ENCODE measurements around the gene DLL3.

The DLL3 gene

DNA sequence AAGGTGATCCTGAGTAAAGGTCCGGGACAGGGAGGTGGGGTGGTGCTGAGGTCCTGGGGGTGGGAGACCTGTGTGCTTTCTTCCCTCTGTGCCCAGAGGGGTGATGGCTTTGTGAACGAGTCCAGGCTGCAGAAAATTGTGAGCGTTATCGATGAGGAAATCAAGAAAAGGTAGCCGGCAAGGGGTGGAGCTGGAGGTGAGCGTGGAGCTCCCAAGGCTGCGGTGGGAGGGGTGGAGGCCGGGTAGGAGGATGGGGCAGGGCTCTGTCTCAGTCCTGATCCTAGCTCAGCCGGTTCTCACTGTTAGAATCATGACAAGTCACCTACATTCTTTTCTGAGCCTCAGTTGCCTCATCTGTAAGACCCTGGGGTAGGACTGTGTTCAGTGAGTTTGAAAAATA, 20.2 kb downstream of the DLL3 start:
- no peak for DNase-seq

DNA sequence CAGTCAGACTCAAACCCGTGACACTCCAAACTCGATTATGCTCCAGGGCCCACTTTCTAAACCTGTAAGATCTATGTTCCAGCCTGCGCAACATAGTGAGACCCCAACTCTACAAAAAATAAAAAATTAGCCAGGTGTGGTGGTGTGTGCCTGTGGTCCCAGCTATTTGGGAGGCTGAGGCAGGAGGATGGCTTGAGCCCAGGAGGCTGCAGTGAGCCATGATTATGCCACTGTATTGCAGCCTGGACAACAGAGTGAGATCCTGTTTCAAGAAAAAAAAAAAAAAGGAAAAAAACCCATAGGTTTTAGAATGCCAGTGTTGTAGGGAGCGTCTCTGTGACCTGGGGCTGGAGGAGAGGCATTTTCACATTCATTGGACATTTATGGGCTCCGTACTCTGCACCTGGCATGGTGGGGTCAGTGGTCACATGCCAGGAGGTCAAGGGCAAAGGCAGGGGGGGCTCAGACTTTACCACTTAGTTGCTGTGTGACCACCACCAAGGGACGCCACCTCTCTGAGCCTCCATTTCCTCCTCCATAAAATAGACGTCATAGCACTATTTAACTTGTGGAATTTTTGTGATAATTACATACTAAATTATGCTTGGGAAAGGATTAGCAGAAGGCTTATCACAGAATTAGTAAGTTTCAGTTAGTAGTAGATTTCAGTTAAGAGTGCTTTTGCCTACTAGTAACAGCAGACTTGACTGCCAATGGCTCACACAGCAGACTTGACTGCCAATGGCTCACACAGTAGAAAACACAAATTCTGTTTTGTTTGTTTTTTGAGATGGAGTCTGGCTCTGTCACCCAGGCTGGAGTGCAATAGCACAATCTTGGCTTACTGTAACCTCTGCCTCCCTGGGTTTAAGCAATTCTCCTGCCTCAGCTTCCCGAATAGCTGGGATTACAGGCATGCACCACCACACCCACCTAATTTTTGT, 22.1 kb downstream of the DLL3 start:
- DNase-seq: no peak

DNA sequence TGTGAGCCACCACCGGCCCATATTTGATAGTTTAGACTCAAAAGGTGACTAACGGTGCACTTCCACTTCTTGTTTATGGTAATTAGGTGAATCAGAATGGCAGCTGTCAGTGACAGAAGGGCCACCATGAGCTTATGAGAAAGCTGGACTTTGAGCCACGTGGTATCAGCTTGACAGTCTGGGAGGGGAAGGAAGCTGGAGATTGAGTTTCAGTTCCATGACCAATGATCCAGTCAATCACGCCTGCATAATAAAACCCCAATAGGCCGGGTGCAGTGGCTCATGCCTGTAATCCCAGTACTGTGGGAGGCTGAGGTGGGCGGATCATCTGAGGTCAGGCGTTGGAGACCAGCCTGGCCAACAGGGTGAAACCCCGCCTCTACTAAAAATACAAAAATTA, 25.7 kb downstream of the DLL3 start:
- no peak for DNase-seq

DNA sequence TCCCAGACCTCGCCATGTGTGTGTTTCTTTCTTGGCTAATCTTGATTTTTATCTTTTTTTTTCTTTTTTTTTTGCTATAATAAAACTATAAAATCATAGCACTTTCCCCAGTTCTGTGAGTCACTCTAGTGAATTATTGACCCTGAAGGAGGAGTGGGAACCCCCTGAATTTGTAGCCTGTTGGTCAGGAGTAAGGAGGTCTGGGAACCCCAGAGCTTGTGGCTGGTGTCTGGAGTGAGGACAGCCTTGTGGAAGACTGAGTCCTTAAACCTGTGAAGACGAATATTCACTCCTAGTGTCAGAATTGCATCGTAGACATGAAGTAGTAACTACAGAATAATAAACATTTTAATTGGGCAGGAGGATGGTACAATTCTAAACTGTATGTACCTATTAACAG, 26.5 kb downstream of the DLL3 start:
- no peak for DNase-seq

DNA sequence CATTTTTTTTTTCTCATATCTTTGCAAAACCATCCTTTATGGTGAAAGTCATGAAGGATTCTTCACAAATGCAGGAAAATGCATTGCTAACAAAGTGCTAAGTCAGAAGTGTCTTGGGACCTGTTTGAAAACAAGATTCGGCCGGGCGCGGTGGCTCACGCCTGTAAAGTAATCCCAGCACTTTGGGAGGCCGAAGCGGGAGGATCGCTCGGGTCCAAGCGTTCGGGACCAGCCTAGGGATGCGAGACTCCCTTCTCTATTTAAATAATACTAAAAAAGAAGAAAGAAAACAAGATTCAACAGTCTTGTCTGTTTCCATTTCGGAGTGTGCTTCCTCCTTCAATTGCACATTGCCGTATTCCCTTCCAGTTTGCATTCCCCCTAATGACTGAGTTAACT, 33.1 kb downstream of the DLL3 start:
- DNase-seq: no peak

DNA sequence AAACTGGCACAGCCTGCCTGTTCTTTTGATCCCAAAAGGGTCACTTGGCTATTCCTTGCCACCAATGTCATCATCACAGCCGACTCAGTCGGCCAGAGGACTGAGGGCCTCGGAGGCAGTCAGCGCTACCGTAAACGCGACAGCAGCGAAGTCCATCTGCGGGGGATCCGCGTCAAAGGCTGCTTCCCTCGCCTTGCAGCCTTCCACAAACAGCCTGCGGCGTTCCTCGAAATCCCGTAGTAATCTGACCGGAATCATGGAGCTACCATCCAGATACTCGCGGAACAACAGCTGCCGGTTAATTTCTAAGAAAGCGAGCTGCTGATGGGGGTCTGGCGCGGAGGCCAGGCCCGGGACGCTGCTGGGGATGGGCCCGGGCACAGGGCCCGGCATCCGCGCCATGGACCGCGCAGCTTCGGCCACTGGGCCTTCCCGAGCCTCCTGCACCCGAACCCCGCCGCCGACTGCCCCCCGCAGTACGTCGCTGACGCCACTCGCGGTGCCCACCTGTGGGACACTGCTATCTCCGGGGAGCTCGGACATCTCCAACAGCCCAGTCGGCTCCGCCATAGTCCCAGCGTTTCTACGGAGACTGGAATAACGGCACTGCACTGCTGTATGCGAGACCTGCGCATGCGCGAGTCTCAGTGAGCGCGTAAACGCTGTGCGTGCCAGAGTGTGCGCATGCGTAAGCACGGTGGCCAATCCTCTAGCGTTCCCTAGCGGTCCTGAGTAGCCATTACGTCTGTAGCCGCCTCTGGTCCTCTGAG, 33.7 kb downstream of the DLL3 start, which contains the start of gene EID2B:
Gene EID2B (minus strand): TSS at position 620 of the 770 bp plus-strand sequence. CDS start 50 bp downstream, at position 570.
- DNase-seq: peak; percentile 95

DNA sequence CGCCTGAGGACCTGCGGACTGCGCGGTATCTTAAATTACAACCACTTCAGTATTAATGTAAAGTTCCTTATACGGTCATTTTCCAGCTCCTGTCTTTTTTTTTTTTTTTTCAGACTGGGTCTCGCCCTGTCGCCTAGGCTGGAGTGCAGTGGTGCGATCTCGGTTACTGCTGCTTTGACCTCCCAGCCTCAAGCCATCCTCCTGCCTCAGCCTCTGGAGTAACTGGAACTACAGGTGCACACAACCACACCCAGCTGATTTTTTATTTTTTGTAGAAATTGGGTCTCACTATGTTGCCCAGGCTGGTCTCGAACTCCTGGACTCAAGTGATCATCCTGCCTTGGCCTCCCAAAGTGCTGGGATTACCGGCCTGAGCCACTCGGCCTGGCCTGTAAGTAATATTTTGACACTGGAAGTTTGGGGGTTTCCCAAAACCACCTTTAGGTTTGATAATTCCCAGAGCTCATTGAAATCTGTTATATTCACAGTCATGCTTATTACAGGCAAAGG, 34.3 kb downstream of the DLL3 start:
- DNase-seq: no peak

DNA sequence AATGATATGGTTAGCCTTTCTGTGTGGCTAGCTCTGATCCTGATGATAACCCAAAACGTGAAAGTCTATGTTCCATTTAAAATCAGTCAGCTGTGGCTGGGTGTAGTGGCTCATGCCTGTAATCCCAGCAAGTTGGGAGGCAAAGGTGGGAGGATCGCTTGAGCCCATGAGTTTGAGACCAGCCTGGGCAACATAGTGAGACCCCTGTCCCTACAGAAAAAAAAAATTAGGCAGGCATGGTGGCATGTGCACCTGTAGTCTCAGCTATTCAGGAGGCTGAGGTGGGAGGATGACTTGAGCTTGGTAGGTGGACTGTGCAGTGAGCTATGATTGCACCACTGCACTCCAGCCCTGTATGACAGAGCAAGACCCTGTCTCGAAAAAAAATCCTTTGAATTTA, 35.0 kb downstream of the DLL3 start:
- DNase-seq: no peak

DNA sequence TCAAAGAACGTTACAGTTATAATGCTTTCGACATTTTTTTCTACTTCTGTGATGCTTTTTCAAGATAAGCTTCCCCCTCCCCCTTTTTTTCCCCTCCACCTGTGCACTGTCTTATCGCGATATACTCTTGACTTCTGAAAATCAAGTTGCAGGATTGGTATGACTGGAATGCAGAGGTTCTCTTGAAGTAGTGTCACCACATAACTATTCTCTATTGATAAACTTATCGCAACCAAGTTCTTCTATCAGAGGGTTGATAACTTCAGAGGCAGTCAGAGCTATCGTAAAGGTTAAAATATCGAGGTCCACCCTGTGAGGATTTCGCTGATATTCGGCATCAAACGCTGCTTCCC, 40.4 kb downstream of the DLL3 start:
- DNase-seq: no peak

DNA sequence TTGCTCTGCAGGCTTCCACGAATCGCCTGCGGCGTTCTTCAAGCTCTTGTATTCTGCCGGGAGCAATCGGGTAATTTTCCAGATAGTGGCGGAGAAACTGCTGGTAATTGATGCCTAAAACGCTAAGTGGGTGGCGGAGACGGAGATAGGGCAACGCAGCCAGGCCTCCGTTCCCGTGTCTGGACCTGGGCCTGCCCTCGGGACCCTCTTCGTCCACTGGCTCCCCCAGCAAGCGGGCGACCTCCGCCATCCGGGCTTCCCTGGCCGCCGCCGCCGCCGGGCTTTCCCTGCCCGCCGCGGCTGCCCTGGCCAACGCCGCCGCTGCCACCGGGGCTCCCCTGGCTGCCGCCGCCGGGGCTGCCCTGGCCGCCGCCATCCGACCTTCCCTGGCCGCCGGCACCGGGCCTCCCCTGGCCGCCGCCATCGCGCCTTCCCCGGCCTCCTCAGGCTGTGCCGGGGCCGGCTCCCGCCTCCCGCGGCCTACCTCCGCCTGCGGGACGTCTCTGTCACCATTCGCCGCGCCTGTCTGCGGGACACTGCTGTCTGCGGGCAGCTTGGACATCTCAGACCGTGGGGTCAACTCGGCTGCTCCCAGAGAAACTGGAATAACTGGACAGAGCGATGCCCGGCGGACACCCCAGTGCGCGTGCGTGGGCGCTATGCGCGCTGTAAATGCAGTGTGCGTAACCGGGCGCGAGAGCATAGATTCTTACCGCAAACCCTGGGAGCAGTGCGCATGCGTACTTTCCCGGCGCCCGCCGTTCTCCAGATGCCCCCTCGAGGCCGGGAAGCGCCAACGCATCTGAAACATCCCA, 41.0 kb downstream of the DLL3 start, which contains the start of gene EID2:
Gene EID2 (minus strand): TSS at position 644 of the 815 bp plus-strand sequence. CDS start 82 bp downstream, at position 562.
- DNase-seq: peak; percentile 95

DNA sequence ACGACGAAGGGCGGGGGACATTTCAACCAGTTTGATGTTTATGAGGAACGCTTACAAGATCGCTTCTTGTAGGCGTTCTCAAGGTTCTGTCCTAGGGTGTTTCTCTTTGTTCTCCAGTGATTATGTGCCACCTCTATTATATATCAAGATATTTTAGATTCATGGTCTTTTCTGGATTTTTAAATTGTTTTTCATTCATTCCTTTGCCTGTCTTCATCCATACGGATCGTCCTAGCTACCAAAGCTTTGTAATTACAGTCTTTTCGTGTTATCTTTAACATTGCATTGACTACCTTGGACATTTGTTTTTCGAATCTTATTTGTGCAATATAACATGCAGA, 41.6 kb downstream of the DLL3 start:
- peak; percentile 38 for DNase-seq

DNA sequence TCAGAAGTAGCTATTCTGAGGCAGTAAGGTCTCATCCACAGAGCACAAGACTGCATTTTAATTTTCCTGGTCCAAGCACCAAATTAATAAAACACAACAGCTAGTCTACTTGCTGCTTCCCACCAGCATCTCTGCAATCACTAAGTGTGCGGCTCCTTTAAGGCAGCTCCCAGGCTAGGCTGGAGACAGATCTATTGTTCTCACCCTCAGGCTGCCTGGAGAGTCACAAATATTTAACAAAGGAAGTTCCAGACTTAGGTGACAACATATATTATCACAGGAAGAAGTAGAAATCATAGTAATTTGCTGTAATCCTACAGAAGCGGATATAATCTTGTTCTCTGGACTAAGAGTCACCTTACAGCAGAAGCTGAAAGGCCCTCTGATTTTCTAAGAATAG, 43.5 kb downstream of the DLL3 start:
- DNase-seq: no peak

DNA sequence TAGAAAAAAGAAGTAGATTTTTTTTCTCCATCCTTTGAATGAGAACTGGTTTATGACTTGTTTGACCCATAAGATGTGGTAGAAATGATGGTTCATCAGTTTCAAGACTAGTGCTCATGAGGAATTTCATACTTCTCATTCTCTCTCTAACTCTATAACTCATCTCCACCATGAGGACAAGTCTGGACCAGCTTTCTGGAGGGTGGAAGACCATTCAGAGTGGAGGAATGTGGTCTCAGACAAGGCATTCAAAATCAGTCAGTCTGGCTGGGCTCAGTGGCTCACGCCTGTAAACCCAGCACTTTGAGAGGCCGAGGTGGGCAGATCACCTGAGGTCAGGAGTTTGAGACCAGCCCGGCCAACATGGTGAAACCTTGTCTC, 44.7 kb downstream of the DLL3 start:
- no peak for DNase-seq

DNA sequence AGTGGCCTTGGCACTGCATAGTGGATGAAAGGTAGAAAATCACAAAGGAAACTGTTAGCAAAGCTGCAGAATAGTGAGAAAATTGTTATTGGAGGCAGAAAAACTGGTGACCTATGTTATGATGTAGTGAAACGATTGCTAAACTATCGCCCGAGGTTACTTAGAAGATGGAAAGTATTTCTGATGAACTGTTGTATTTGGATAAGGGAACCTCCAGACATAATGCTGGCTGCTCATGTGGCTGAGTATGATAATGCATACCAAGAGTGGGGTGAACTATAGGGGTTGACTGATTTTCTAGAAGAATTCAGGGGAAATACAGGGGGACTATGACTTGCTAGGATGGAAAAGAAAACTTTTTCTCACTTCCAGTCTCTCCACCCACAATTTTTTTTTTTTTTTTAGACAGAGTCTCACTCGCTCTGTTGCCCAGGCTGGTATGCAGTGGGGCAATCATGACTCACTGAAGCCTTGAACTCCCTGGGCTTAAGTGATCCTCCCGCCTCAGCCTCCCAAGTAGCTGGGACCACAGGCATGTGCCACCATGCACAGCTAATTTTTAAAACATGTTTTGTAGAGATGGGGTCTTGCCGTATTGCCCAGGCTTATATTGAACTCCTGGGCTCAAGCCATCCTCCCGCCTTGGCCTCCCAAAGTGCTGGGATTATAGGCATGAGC, 45.6 kb downstream of the DLL3 start:
- no peak for DNase-seq

DNA sequence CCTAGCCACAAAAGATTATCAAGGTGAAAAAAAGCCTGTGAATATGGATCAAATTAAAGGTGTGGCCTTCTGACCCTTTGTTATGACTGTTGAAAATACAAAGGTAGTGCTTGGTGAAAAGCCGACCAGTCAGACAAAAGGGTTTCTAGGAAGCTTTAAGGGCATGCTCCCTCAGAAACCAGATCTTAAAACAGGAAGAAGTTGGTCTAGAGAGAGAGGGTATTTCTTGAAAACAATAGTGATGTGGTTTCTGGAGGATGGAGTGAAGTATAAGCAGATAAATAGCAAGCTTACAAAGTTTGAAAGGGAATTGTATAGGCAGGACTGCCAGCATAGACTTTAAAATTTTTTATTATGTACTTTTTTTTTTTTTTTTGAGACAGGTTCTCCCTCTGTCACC, 46.2 kb downstream of the DLL3 start:
- no peak for DNase-seq

DNA sequence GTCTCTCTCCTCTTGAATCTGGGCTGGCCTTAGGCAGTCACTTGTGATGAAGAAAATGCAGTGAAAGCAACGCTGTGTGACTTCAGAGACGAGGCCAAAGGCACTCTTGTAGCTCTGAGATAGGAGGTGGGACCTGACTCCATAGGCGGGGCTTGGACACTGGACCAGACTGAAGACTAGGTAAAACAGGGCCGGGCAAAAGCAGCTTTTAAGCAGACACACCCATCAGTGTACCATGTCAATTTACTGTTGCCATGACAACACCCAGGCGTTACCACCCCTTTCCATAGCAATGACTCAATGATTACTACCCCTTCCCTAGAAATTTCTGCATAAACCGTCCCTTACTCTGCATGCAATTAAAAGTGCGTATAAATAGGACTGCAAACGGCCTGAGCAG, 47.9 kb downstream of the DLL3 start:
- no peak for DNase-seq

DNA sequence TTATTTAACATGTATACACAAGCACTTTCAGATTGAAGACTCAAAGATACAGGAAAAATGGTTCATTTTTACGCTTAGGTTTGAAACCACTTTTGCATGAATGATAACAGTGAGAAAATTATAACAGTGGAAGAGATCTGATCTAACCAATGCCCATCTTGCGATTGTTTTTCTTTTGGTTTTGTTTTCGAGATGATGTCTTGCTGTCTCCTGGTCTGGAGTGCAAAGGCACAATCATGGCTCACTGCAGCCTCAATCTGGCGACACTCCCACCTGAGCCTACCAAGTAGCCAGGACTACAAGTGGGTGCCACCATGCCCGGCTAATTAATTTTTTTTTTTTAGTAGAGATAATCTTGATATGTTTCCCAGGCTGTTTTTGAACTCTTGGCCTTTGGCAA, 51.5 kb downstream of the DLL3 start:
- DNase-seq: no peak

DNA sequence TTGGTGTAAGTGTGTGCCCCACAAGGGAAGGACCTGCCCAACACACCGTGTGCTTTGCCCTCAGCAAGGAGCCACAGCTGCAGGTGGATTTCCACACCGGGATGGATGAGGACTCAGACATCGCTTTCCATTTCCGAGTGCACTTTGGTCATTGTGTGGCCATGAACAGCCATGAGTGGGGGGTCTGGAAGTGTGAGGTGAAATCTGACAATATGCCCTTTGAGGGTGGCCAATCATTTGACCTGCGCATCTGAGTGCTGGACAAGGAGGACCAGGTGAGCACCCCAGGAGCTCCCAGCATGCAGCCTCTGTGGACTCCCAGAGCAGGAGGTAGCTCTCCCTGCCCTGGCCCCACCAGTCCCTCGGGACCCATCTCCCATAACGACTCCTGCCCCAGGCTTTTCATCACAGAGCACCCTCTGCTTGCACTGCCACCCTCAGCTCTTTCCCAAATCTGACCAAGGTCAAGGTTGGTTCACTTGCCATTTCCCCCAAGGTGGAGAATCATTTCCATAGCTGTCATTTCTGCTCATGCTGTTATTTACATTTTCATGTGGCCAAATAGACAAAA, 54.4 kb downstream of the DLL3 start:
- DNase-seq: no peak

DNA sequence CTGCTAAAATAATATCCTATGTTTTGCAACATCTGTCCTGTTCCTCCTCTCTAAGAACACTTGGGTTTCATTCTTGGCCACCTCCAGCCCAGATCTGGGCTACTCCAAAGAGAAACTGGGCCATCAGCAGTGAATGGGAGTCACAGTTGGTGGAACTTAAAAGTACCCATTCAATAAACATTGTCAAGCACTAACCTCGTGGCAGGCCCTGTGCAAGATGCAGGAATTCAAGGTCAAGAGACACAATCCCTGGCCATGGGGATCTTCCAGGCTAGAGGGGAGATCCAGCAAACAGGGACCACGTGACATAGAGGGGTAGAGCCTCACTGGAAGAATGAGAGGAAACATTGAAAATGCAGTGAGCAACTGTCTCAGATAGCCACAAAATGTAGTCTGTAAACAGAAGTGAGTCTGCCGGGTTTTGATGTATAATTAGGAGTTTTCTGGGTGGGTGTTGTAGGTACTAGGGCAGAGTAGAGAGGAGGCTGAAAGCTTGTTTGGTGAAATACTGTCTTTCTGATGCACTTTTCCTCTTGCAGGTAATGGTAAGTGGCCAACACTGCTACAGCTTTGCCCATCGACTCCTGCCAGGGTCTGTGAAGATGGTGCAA, 56.1 kb downstream of the DLL3 start:
- DNase-seq: no peak

DNA sequence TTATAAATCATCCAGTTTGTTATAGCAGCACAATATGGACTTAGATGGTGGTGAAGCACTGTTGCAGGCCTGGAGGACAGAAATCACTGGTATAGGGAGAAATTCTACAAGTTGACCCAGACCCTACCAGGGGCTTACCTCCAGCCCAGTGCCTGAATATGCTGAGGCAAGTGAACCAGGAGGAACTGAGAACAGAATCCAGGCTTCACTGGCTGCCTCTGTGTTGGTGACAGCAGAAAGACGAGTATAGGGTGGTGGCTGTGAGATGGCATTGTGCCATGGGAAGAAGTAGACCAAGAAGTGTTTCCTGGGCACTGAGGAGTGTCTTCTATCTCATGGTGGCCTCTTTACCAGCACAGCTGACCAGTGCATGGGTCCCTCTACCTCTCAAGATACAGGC, 57.1 kb downstream of the DLL3 start:
- no peak for DNase-seq
